ENCODE measurements around the gene LUZP2. TPM values are rescaled to one million over a fixed set of nuclear protein-coding genes. Genes with fewer than 3 reads are reported as not detected.

Gene LUZP2
- total RNA-seq, 1 donor from 2014 or later, result 0.96 TPM

DNA sequence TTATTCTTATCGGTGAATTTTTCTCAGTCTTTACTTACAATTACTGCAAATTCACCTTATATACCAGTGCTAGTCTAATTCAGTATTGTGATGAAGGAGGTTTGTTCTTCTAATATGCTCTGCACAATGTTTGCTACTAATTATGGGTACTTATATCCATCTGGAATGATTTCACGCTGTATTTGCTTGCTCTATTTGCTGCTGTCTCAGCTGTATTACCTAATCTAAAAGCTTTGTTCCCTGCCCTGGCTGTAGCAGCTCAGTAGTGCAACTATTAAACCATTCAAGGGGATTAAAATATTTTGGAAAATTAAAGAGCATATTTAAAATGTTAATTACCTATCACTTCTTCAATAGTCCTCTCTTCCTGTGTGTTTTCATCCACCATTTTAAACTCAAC, 375.3 kb downstream of the LUZP2 start:
- H3K9me3 Mint-ChIP-seq (ENCODE audit: unreplicated experiment), result peaks cover 1% of the 10 kb centered on the region
- H3K4me3 Mint-ChIP-seq (ENCODE audit: unreplicated experiment), result no peak overlapping the region
- no peak overlapping the region for H3K27ac Mint-ChIP-seq (ENCODE audit: unreplicated experiment)
- TF ChIP-seq, protein P1, sequence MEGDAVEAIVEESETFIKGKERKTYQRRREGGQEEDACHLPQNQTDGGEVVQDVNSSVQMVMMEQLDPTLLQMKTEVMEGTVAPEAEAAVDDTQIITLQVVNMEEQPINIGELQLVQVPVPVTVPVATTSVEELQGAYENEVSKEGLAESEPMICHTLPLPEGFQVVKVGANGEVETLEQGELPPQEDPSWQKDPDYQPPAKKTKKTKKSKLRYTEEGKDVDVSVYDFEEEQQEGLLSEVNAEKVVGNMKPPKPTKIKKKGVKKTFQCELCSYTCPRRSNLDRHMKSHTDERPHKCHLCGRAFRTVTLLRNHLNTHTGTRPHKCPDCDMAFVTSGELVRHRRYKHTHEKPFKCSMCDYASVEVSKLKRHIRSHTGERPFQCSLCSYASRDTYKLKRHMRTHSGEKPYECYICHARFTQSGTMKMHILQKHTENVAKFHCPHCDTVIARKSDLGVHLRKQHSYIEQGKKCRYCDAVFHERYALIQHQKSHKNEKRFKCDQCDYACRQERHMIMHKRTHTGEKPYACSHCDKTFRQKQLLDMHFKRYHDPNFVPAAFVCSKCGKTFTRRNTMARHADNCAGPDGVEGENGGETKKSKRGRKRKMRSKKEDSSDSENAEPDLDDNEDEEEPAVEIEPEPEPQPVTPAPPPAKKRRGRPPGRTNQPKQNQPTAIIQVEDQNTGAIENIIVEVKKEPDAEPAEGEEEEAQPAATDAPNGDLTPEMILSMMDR (IDR thresholded peaks at IDR 0.05; ENCODE audit: partially characterized antibody, unreplicated experiment), result no peak
- no peaks in the 10 kb centered on the region for H3K4me1 Mint-ChIP-seq (ENCODE audit: low read depth, unreplicated experiment)
- H3K27me3 Mint-ChIP-seq (ENCODE audit: unreplicated experiment), result no peaks in the 10 kb centered on the region
- no peak for DNase-seq
- H3K36me3 Mint-ChIP-seq (ENCODE audit: unreplicated experiment), result no peaks in the 10 kb centered on the region

DNA sequence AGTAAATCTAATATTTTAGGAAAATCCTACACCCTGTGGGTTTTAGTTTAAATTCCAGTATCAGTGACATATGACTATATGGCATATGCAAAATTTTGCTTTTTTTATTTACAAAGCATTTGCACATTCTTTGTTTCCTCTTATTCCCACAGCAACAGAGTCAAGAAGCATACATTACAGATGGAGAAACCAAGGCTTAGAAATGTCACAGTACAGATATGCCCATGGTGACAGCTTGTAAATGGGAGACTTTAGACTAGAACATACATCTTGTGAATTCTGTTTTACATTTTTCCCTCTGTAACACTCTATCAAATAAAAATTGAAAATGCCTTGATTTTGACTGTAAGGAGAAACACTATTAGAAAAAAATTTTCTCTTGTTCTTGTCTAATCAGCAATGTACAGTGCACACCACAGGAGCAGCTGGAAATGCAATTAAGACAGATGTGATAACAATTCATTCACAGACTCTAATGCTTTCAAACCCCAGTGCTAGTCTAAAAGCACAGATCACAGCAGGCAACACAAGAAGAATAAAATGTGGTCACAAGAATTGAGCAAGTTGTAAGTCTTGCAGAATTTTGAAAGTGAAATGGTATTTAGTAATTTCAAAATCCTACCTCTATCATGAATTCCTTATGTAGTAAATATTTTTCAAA, 375.9 kb downstream of the LUZP2 start:
- Mint-ChIP-seq H3K4me1 (ENCODE audit: low read depth, unreplicated experiment) (no peaks in the 10 kb centered on the region), H3K9me3 (ENCODE audit: unreplicated experiment) (peaks cover 1% of the 10 kb centered on the region), H3K27ac (ENCODE audit: unreplicated experiment) (no peak overlapping the region), H3K4me3 (ENCODE audit: unreplicated experiment) (no peak overlapping the region), H3K27me3 (ENCODE audit: unreplicated experiment) (no peaks in the 10 kb centered on the region), H3K36me3 (ENCODE audit: unreplicated experiment) (no peaks in the 10 kb centered on the region)
- no peak for DNase-seq
- TF ChIP-seq, protein P1 (IDR thresholded peaks at IDR 0.05; ENCODE audit: partially characterized antibody, unreplicated experiment), result no peak

DNA sequence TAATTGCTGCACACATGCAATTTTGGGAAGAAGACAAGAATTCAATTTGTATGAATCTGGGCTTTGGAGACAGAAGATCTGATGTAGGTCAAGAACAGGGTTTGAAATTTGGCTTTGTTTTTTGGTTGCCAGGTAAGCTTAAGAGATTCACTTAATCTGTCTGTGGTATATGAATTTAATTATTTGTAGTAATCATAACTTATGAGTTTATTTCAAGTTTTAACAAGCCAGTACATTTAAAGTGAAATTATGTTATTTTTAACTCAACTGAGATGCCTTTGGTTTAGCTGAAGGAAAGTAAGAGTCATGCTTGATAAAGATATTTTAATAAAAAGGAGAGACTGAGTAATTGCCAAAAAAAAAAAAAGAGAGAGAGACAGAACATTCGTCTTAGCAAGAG, 384.1 kb downstream of the LUZP2 start:
- H3K4me1 Mint-ChIP-seq (ENCODE audit: low read depth, unreplicated experiment), result peaks cover 2% of the 10 kb centered on the region
- no peaks in the 10 kb centered on the region for H3K36me3 Mint-ChIP-seq (ENCODE audit: unreplicated experiment)
- no peak for DNase-seq
- peaks cover 3% of the 10 kb centered on the region for H3K9me3 Mint-ChIP-seq (ENCODE audit: unreplicated experiment)
- H3K27me3 Mint-ChIP-seq (ENCODE audit: unreplicated experiment), result no peaks in the 10 kb centered on the region
- TF ChIP-seq, protein P1 (IDR thresholded peaks at IDR 0.05; ENCODE audit: partially characterized antibody, unreplicated experiment), result no peak
- H3K27ac Mint-ChIP-seq (ENCODE audit: unreplicated experiment), result no peak overlapping the region
- H3K4me3 Mint-ChIP-seq (ENCODE audit: unreplicated experiment), result no peak overlapping the region

DNA sequence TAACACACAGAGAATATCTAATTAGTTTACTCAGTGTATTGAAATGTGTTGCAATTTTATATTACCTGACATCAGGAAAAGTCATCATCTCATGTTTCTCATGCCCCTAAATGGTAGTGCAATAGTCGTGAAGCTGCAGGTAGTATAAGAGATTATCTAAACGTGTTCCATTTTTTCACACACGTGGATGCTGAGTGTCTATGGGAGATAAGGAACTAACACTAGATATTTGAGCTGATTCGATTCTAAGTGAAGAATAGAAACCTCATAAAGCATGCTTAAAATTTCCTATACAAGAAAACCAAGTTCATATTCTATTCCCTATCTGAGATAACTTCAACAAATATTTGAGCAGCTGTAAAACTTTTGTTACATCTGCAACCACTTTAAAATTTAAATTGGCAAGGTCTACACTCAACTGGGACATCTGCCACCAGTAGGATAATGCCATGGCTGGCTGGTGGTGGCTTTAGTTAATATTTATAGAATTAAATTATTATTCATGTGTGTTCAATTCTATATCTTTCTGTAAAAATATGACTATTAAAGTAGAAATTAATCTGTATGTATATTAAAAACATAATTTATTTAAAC, 388.8 kb downstream of the LUZP2 start:
- H3K9me3 Mint-ChIP-seq (ENCODE audit: unreplicated experiment), result no peaks in the 10 kb centered on the region
- no peak overlapping the region for H3K4me3 Mint-ChIP-seq (ENCODE audit: unreplicated experiment)
- H3K27me3 Mint-ChIP-seq (ENCODE audit: unreplicated experiment), result no peaks in the 10 kb centered on the region
- no peak overlapping the region for H3K27ac Mint-ChIP-seq (ENCODE audit: unreplicated experiment)
- no peaks in the 10 kb centered on the region for H3K36me3 Mint-ChIP-seq (ENCODE audit: unreplicated experiment)
- no peak for DNase-seq
- peaks cover 2% of the 10 kb centered on the region for H3K4me1 Mint-ChIP-seq (ENCODE audit: low read depth, unreplicated experiment)
- TF ChIP-seq, protein P1 (IDR thresholded peaks at IDR 0.05; ENCODE audit: partially characterized antibody, unreplicated experiment), result no peak

DNA sequence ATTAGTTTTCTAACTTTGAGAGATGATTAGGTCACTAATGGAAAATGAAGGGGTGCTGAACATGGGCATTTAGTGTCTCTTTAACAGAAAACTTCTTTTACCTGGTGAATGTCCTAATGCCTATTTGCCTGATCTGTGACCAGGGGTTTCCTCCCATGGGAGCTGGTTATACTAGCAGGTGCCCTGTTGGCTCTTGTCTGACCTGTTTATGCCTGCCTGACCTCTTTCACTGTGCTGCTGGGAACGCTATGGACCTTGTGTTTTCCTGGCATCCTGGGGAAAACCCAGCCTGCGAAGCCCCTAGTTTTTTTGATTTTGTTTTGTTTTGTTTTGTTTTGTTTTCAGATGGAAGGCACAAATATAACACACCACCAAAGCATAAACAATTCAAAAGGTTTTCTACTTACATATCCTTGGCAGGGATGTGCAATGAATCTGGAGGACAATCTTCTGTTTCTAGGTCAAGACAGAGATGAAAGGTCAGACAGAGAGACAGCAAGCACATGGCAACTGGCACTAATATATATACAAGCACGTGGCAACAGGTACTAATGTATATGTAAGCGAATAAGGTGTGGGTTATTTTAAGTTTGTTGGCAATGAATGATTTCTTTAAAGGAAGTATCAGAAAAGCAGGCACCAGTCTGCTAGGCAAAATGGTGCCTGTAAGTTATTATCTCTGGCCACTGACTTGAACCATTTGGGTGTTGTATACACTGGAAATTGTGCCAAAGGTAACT, 390.2 kb downstream of the LUZP2 start:
- TF ChIP-seq, protein P1 (IDR thresholded peaks at IDR 0.05; ENCODE audit: partially characterized antibody, unreplicated experiment), result no peak
- DNase-seq, result no peak
- Mint-ChIP-seq H3K36me3 (ENCODE audit: unreplicated experiment) (no peaks in the 10 kb centered on the region), H3K27me3 (ENCODE audit: unreplicated experiment) (no peaks in the 10 kb centered on the region), H3K27ac (ENCODE audit: unreplicated experiment) (no peak overlapping the region), H3K4me3 (ENCODE audit: unreplicated experiment) (no peak overlapping the region), H3K9me3 (ENCODE audit: unreplicated experiment) (no peaks in the 10 kb centered on the region), H3K4me1 (ENCODE audit: low read depth, unreplicated experiment) (peaks cover 2% of the 10 kb centered on the region)
